ENCODE results near the gene PSME3IP1. TPM values are rescaled to one million over a fixed set of nuclear protein-coding genes. Genes with fewer than 3 reads are reported as not detected.

The PSME3IP1 gene
- total RNA-seq, 2 donors from 2014 or later, result 39.1 to 64.8 TPM

- no peaks in the 10 kb centered on the region for H3K36me3 ChIP-seq
- H3K9me3 ChIP-seq, result no peaks in the 10 kb centered on the region
- ATAC-seq (ENCODE audit: insufficient number of reproducible peaks, low FRiP score, low read depth) (no peak), DNase-seq (ENCODE audit: low spot score) (no peak)
- H3K27me3 ChIP-seq (replicated peaks; ENCODE audit: insufficient read depth), result no peaks in the 10 kb centered on the region
- H3K4me3 ChIP-seq, result no peak overlapping the region
- H3K27ac ChIP-seq, result no peak overlapping the region
- H3K4me1 ChIP-seq (ENCODE audit: control insufficient read depth in 1 of 2, low read depth in 2 of 2), result peaks cover 6 to 17% of the 10 kb centered on the region in 2 donors
- TF ChIP-seq CTCF (IDR thresholded peaks at IDR 0.05), result no peak
Measured at GRCh38 chr16:57108432-57108831, 77.4 kb downstream of the PSME3IP1 start.

- no peak overlapping the region for H3K27ac ChIP-seq
- no peaks in the 10 kb centered on the region for H3K27me3 ChIP-seq (replicated peaks; ENCODE audit: insufficient read depth)
- DNase-seq (ENCODE audit: low spot score) (no peak), ATAC-seq (ENCODE audit: insufficient number of reproducible peaks, low FRiP score, low read depth) (no peak)
- no peaks in the 10 kb centered on the region for H3K36me3 ChIP-seq
- H3K4me3 ChIP-seq, result no peak overlapping the region
- TF ChIP-seq CTCF (IDR thresholded peaks at IDR 0.05), result no peak
- no peaks in the 10 kb centered on the region for H3K9me3 ChIP-seq
- H3K4me1 ChIP-seq (ENCODE audit: control insufficient read depth in 1 of 2, low read depth in 2 of 2), result peaks cover 2 to 7% of the 10 kb centered on the region in 2 donors
Measured at GRCh38 chr16:57107321-57107922, 78.4 kb downstream of the PSME3IP1 start.

- ATAC-seq (ENCODE audit: insufficient number of reproducible peaks, low FRiP score, low read depth), result no peak
- H3K4me3 ChIP-seq, result no peak overlapping the region
Measured at GRCh38 chr16:57106767-57107166, 79.1 kb downstream of the PSME3IP1 start.

GRCh38 chr16:57105184-57105583 is 80.7 kb downstream of the PSME3IP1 start:
- no peak for DNase-seq (ENCODE audit: low spot score)
- no peak for TF ChIP-seq CTCF (IDR thresholded peaks at IDR 0.05)
- H3K4me1 ChIP-seq (ENCODE audit: control insufficient read depth in 1 of 2, low read depth in 2 of 2), result no peaks in the 10 kb centered on the region
- no peaks in the 10 kb centered on the region for H3K27me3 ChIP-seq (replicated peaks; ENCODE audit: insufficient read depth)
- no peaks in the 10 kb centered on the region for H3K36me3 ChIP-seq
- H3K27ac ChIP-seq, result no peak overlapping the region
- H3K4me3 ChIP-seq, result no peak overlapping the region
- H3K9me3 ChIP-seq, result no peaks in the 10 kb centered on the region
- no peak for ATAC-seq (ENCODE audit: insufficient number of reproducible peaks, low FRiP score, low read depth)

More at GRCh38 chr16:57106767-57107166, 79.1 kb downstream of the PSME3IP1 start:
- Histone ChIP-seq H3K27ac (no peak overlapping the region), H3K27me3 (replicated peaks; ENCODE audit: insufficient read depth) (no peaks in the 10 kb centered on the region), H3K4me1 (ENCODE audit: control insufficient read depth in 1 of 2, low read depth in 2 of 2) (peaks cover 0 to under 1% of the 10 kb centered on the region in 2 donors), H3K36me3 (no peaks in the 10 kb centered on the region), H3K9me3 (no peaks in the 10 kb centered on the region)
- DNase-seq (ENCODE audit: low spot score), result no peak
- TF ChIP-seq CTCF (IDR thresholded peaks at IDR 0.05), result no peak

- Histone ChIP-seq H3K36me3 (no peaks in the 10 kb centered on the region), H3K27me3 (replicated peaks; ENCODE audit: insufficient read depth) (no peaks in the 10 kb centered on the region), H3K27ac (no peak overlapping the region), H3K4me3 (no peak overlapping the region), H3K4me1 (ENCODE audit: control insufficient read depth in 1 of 2, low read depth in 2 of 2) (no peaks in the 10 kb centered on the region), H3K9me3 (no peaks in the 10 kb centered on the region)
- ATAC-seq (ENCODE audit: insufficient number of reproducible peaks, low FRiP score, low read depth) (no peak), DNase-seq (ENCODE audit: low spot score) (no peak)
- no peak for TF ChIP-seq CTCF (IDR thresholded peaks at IDR 0.05)
Measured at GRCh38 chr16:57104706-57105105, 81.1 kb downstream of the PSME3IP1 start.
